Left renal cortex interstitium (tissue), 4 donors: ENCODE measurements around the gene COQ7. TPM values are rescaled to one million over a fixed set of nuclear protein-coding genes. Genes with fewer than 3 reads are reported as not detected.

ENCODE experiments used
- DNase-seq, 4 donors: peaks; one replicate each; pipeline ENCODE4 v3.0.0-alpha.2; 2013; ENCODE audit warnings: low read depth in 4 of 4, low spot score in 2 of 4, missing footprints in 1 of 4
- polyA plus RNA-seq, 4 donors: library from polyadenylated mRNA; unstranded; fragments of 120-200 nt; gene quantifications; one replicate each; pipeline ENCODE4 v1.2.1, GENCODE V29; 2013; ENCODE audit not compliant: insufficient read length in 4 of 4

The COQ7 gene
- 10 to 100 TPM; 33.8 to 37.2 (median 35.3) TPM for polyA plus RNA-seq

GRCh38 chr16:19067349-19068236 lies at the start of gene COQ7:
TSS of gene COQ7 (plus strand) at chr16:19067614. CDS start at chr16:19067665, 51 bp downstream.
- DNase-seq: peak; percentile 99 to 100 (median 100)

- no peak for DNase-seq
Observed at GRCh38 chr16:19020689-19021088, 46.7 kb upstream of the COQ7 start.

- DNase-seq: no peak
Observed at GRCh38 chr16:19021747-19022146, 45.7 kb upstream of the COQ7 start.

GRCh38 chr16:19027416-19027815 lies 40.0 kb upstream of the COQ7 start:
- no peak for DNase-seq

GRCh38 chr16:19029980-19030379 lies 37.4 kb upstream of the COQ7 start:
- no peak for DNase-seq

- DNase-seq: no peak
Observed at GRCh38 chr16:19031738-19032137, 35.7 kb upstream of the COQ7 start.

GRCh38 chr16:19033761-19034160 lies 33.7 kb upstream of the COQ7 start:
- DNase-seq: no peak

- DNase-seq: no peak
Observed at GRCh38 chr16:19040400-19040799, 27.0 kb upstream of the COQ7 start.

GRCh38 chr16:19044769-19045168 lies 22.6 kb upstream of the COQ7 start:
- no peak for DNase-seq

- DNase-seq: no peak
Observed at GRCh38 chr16:19046062-19046461, 21.4 kb upstream of the COQ7 start.

- no peak for DNase-seq
Observed at GRCh38 chr16:19062706-19063105, 4.7 kb upstream of the COQ7 start.

- DNase-seq: no peak
Observed at GRCh38 chr16:19066988-19067348, 446 bp upstream of the COQ7 start.

GRCh38 chr16:19068237-19068815 lies 912 bp downstream of the COQ7 start:
- no peak for DNase-seq

GRCh38 chr16:19071811-19072777 lies 4.7 kb downstream of the COQ7 start:
- no peak for DNase-seq

GRCh38 chr16:19073344-19073743 lies 5.9 kb downstream of the COQ7 start:
- DNase-seq: no peak

GRCh38 chr16:19073863-19074262 lies 6.4 kb downstream of the COQ7 start:
- DNase-seq: no peak

GRCh38 chr16:19075511-19075910 lies 8.1 kb downstream of the COQ7 start:
- DNase-seq: no peak

GRCh38 chr16:19077879-19078278 lies 10.5 kb downstream of the COQ7 start:
- DNase-seq: no peak

GRCh38 chr16:19083670-19084069 lies 16.3 kb downstream of the COQ7 start:
- no peak for DNase-seq

- DNase-seq: no peak
Observed at GRCh38 chr16:19084139-19084538, 16.7 kb downstream of the COQ7 start.

GRCh38 chr16:19084879-19085278 lies 17.5 kb downstream of the COQ7 start:
- no peak for DNase-seq
